Panc1 (cell line): Measurements from ENCODE around the gene CLDN15. TPM values are rescaled to one million over a fixed set of nuclear protein-coding genes. Genes with fewer than 3 reads are reported as not detected.
"Not testable (repeated sequence)": the region's sequence is repeated elsewhere in the genome, so short reads cannot be mapped to it uniquely, and the experiment has no call there.

Experiments
- ATAC-seq: fragments of 200-7000 bp; cut with Tn5 transposase; 2 replicates; pipeline ENCODE4 v1.9.1; 2020; ENCODE audit warnings: mild to moderate bottlenecking, moderate library complexity
- BruUV-seq: library from RNA; stranded (reverse); fragments of 400-500 nt; replicated peaks from 2 replicates; lab custom pipeline; 2021; lab: Mats Ljungman, UMichigan
- CTCF ChIA-PET: fragments of 300-600 bp; sonication (Branson Sonifier 250); formaldehyde crosslinking; loops from one replicate; lab custom pipeline; 2022; ENCODE audit warnings: antibody characterized with exemption; lab: Charles Lee
- POLR2A ChIA-PET: fragments of 300-600 bp; sonication (Branson Sonifier 250); formaldehyde crosslinking; loops from one replicate; lab custom pipeline; 2022; ENCODE audit warnings: antibody characterized with exemption; lab: Charles Lee
- DNase-seq: peaks from one replicate; pipeline ENCODE4 v3.0.0-alpha.2; 2010; ENCODE audit warnings: low read depth, low spot score
- H3K27ac ChIP-seq: 2 replicates; pipeline ENCODE4 v1.5.1; 2011; ENCODE audit warnings: mild to moderate bottlenecking, low read length, inconsistent platforms
- H3K27me3 ChIP-seq: fragments of 200-500 bp; sonication (Bioruptor generic); 2 replicates; pipeline ENCODE4 v1.6.0; 2014; ENCODE audit warnings: low read length, inconsistent platforms; ENCODE audit not compliant: control insufficient read depth, insufficient read depth
- H3K36me3 ChIP-seq: fragments of 200-500 bp; sonication (Bioruptor generic); 2 replicates; pipeline ENCODE4 v1.5.1; 2014; ENCODE audit warnings: inconsistent platforms, mild to moderate bottlenecking, low read length, moderate library complexity; ENCODE audit not compliant: control insufficient read depth, insufficient read depth
- H3K4me1 ChIP-seq: 2 replicates; pipeline ENCODE4 v1.5.1; 2011; ENCODE audit warnings: inconsistent platforms, mild to moderate bottlenecking, low read length, moderate library complexity; ENCODE audit not compliant: control insufficient read depth, insufficient read depth
- H3K4me3 ChIP-seq, 2 experiments: 2 replicates each; pipeline ENCODE4 v1.5.1; 2011 to 2012; ENCODE audit warnings: low read depth in 2 of 2, low read length in 2 of 2, mild to moderate bottlenecking in 2 of 2, inconsistent platforms in 1 of 2, moderate library complexity in 1 of 2
- H3K9me3 ChIP-seq: fragments of 200-500 bp; sonication (Bioruptor generic); 2 replicates; pipeline ENCODE4 v1.5.1; 2014; ENCODE audit warnings: low read depth, mild to moderate bottlenecking, inconsistent platforms, low read length, moderate library complexity; ENCODE audit not compliant: control insufficient read depth, insufficient read depth
- CTCF ChIP-seq: fragments of 450-650 bp; IDR thresholded peaks from 2 replicates; pipeline ENCODE4 v1.5.1; 2017; ENCODE audit warnings: mild to moderate bottlenecking
- POLR2AphosphoS5 ChIP-seq: IDR thresholded peaks from 2 replicates; pipeline ENCODE4 v1.6.1; 2012; ENCODE audit warnings: mild to moderate bottlenecking, low read depth, low read length, moderate library complexity
- REST ChIP-seq, 2 experiments: IDR thresholded peaks; 2 replicates each; pipeline ENCODE4 v1.6.1; 2011 to 2012; ENCODE audit warnings: low read depth in 2 of 2, control low read depth in 1 of 2, low read length in 1 of 2, mild to moderate bottlenecking in 1 of 2, moderate library complexity in 1 of 2; ENCODE audit not compliant: insufficient read depth in 1 of 2
- SIN3A ChIP-seq: IDR thresholded peaks from 2 replicates; pipeline ENCODE4 v1.6.1; 2012; ENCODE audit warnings: low read depth, mild to moderate bottlenecking, low read length, moderate library complexity, borderline replicate concordance; ENCODE audit not compliant: insufficient read depth
- TCF7L2 ChIP-seq: IDR thresholded peaks from 2 replicates; pipeline ENCODE4 v1.6.1; 2011; ENCODE audit warnings: mild to moderate bottlenecking, low read depth, low read length, inconsistent platforms
- in situ Hi-C: cut with HindIII; loops from 2 replicates; pipeline ENCODE4 v1.10.0; 2016; ENCODE audit warnings: low sequenced_read_pairs, low pct_unique_long_range_greater_than_20kb
- intact Hi-C: fragments of 100-400 bp; cut with micrococcal nuclease; formaldehyde crosslinking; loops from one replicate; pipeline ENCODE4 v1.10.0; 2022; ENCODE audit not compliant: unreplicated experiment
- total RNA-seq: library from RNA; stranded (reverse); gene quantifications from one replicate; pipeline ENCODE4 v1.2.1, GENCODE V29; 2021; ENCODE audit not compliant: unreplicated experiment

CLDN15 gene
- total RNA-seq, 1 experiment from 2014 or later = 8.0 TPM

- intact Hi-C loops = no loop called here
- DNase-seq = no peak
- ChIA-PET CTCF (no interaction called here), POLR2A (no interaction called here)
- no peak for ATAC-seq
- BruUV-seq = no TSS peak
- H3K4me3 ChIP-seq = no peak overlapping the region
- TF ChIP-seq REST (IDR thresholded peaks at IDR 0.05; ENCODE audit: insufficient read depth in 1 of 2, low read depth in 2 of 2, low read length in 1 of 2) (no peak), CTCF (no peak), TCF7L2 (no peak), SIN3A (no peak), POLR2AphosphoS5 (no peak)
- H3K9me3 ChIP-seq = no peaks in the 10 kb centered on the region
- no peaks in the 10 kb centered on the region for H3K4me1 ChIP-seq
- in situ Hi-C loops = no loop called here
- H3K27ac ChIP-seq = no peak overlapping the region
- H3K27me3 ChIP-seq = no peaks in the 10 kb centered on the region
- no peaks in the 10 kb centered on the region for H3K36me3 ChIP-seq
These were observed 30.9 kb downstream of the CLDN15 start for GRCh38 chr7:101206665-101207042.

- Histone ChIP-seq H3K36me3 (no peaks in the 10 kb centered on the region), H3K4me1 (no peaks in the 10 kb centered on the region), H3K27ac (no peak overlapping the region), H3K4me3 (no peak overlapping the region), H3K9me3 (no peaks in the 10 kb centered on the region), H3K27me3 (no peaks in the 10 kb centered on the region)
- no peak for TF ChIP-seq CTCF
- no peak for TF ChIP-seq TCF7L2
- no peak for TF ChIP-seq REST (IDR thresholded peaks at IDR 0.05; ENCODE audit: insufficient read depth in 1 of 2, low read depth in 2 of 2, low read length in 1 of 2)
- TF ChIP-seq SIN3A = no peak
- TF ChIP-seq POLR2AphosphoS5 = no peak
- intact Hi-C loops (no loop called here), in situ Hi-C loops (no loop called here)
- no peak for DNase-seq
- ChIA-PET CTCF (no interaction called here), POLR2A (no interaction called here)
- no TSS peak for BruUV-seq
- no peak for ATAC-seq
These were observed 31.5 kb downstream of the CLDN15 start for GRCh38 chr7:101205901-101206664.

GRCh38 chr7:101203740-101204738 lies 33.6 kb downstream of the CLDN15 start:
- DNase-seq, H3K27ac ChIP-seq, in situ Hi-C loops, H3K4me1 ChIP-seq, BruUV-seq, ATAC-seq, H3K4me3 ChIP-seq, H3K9me3 ChIP-seq, intact Hi-C loops, POLR2A ChIA-PET, H3K36me3 ChIP-seq, H3K27me3 ChIP-seq: not testable (repeated sequence)
- CTCF ChIA-PET = interaction anchor here (0.5 to 0.6 kb wide), 2 partner anchors 62 to 119 kb away, joined by 4 to 6 read pairs; no protein-coding TSS in a partner anchor
